D721Med (cell line): Measurements from ENCODE around the gene NPNT.

Experiments used
- DNase-seq: peaks from one replicate; pipeline ENCODE4 v3.0.0; 2011; ENCODE audit warnings: low spot score; ENCODE audit not compliant: insufficient read length
- FAIRE-seq: peaks from 2 replicates; lab custom pipeline; 2011; peaks lifted over from hg19 to GRCh38; lab: Jason Lieb, UNC
- TF ChIP-seq, protein P1 (sequence below): IDR thresholded peaks from 2 replicates; pipeline ENCODE4 v1.5.1; 2012; ENCODE audit warnings: mild to moderate bottlenecking, control low read depth; ENCODE audit not compliant: insufficient read depth; ENCODE audit errors: missing control alignments

The NPNT gene

DNA sequence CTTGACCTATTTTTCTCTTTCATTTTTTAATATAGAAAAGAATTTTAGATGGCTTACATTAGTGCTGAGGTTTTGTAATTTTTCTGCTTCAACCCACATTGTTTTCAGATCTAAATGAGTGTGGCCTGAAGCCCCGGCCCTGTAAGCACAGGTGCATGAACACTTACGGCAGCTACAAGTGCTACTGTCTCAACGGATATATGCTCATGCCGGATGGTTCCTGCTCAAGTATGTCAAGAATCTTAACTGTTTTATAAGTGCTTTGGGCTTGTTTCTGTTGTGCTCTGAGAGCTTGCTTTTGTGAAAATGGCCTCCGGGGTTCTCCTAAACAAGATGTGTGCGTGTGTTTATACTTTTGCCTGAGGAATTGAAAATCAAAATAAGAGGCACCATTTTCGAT lies 41.6 kb downstream of the NPNT start:
- TF ChIP-seq, protein P1, sequence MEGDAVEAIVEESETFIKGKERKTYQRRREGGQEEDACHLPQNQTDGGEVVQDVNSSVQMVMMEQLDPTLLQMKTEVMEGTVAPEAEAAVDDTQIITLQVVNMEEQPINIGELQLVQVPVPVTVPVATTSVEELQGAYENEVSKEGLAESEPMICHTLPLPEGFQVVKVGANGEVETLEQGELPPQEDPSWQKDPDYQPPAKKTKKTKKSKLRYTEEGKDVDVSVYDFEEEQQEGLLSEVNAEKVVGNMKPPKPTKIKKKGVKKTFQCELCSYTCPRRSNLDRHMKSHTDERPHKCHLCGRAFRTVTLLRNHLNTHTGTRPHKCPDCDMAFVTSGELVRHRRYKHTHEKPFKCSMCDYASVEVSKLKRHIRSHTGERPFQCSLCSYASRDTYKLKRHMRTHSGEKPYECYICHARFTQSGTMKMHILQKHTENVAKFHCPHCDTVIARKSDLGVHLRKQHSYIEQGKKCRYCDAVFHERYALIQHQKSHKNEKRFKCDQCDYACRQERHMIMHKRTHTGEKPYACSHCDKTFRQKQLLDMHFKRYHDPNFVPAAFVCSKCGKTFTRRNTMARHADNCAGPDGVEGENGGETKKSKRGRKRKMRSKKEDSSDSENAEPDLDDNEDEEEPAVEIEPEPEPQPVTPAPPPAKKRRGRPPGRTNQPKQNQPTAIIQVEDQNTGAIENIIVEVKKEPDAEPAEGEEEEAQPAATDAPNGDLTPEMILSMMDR: no peak
- FAIRE-seq (no peak), DNase-seq (no peak)

DNA sequence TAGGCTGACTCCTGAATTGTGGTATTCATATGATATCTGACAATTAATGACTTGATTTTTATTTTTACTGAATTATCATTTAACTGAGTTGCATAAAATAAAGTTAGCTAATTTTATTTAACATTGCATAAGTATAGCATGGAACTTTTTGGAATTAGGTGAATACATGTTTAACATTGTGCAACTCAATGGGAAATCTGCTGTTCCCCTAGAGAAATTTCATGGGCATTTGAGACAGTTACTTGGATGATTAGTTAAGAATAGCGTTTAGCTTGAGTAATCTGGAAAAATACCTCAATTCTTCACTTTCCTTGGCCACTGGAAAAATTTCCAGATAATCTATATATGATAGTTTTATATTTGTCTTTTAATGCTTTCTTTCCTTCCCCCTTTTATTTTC lies 42.5 kb downstream of the NPNT start:
- TF ChIP-seq, protein P1: no peak
- no peak for DNase-seq
- FAIRE-seq: no peak

DNA sequence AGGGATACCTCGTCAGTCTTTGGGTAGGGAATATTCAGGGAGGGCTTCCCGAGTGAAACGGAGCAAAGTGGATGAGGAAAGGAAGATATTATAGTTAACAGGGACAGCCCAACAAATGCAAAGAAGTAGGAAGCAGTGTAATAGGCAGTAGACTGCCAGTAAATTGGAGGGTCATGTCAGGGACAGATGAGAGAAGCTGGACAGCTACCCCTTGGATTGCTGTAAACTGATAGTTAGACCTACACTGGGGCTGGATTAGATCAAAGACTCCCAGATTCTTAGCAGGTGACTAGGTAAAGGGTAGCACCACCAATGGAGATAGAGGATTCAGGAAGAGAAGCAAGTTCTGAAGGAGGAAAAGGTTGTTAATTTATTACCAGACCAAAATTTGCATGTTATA lies 48.0 kb downstream of the NPNT start:
- no peak for DNase-seq
- no peak for FAIRE-seq
- TF ChIP-seq, protein P1: no peak

DNA sequence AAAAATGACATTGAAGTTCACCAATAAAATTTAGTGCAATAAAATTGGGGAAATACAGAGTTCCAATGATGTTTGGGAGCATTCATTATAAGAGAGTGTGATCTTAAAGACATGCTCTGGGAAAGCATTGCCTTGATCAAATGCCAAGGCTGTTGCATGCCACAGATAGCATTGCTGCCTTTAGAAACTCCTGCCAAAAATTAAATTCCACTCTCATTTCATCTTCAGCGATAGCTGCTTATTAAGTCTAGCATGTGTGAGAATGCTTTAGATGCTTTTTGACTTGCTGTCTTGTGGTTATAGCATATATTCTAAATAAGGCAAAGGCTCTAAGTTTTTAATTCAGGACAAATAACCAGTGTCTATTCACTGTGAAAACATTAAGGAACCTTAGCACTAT lies 49.3 kb downstream of the NPNT start:
- FAIRE-seq (no peak), DNase-seq (no peak)
- TF ChIP-seq, protein P1: no peak

DNA sequence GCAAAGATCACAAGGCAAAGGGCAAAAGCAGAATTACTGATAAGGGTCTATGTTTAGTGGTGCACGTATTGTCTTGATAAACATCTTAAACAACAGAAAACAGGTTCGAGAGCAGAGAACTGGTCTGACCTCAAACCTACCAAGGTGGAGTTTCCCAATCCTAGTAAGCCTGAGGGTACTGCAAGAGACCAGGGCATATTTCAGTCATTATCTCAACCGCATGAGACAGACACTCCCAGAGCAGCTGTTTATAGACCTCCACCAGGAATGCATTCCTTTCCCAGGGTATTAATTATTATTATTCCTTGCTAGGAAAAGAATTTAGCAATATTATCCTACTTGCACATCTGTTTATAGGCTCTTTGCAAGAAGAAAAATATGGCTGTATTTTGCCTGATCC lies 51.5 kb downstream of the NPNT start:
- no peak for FAIRE-seq
- TF ChIP-seq, protein P1: no peak

DNA sequence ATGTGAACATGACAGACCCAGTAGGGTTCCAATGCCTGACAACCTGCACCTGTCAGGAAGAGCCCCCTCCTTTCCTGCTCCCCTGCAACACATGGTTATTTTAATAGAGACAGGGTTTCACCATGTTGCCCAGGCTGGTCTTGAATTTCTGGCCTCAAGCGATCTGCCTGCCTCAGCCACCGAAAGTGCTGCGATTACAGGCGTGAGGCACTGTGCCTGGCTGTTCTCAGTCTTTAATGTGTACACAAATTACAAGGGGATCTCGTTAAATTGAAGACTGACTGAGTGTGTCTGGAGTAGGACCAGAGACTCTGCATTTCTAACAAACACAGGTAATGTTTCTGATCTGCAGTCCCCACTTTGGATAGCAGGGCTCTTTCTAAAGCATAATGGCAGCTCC lies 55.4 kb downstream of the NPNT start:
- FAIRE-seq (no peak), DNase-seq (no peak)
- TF ChIP-seq, protein P1: no peak

More for the DNA sequence above, 51.5 kb downstream of the NPNT start:
- DNase-seq: no peak

DNA sequence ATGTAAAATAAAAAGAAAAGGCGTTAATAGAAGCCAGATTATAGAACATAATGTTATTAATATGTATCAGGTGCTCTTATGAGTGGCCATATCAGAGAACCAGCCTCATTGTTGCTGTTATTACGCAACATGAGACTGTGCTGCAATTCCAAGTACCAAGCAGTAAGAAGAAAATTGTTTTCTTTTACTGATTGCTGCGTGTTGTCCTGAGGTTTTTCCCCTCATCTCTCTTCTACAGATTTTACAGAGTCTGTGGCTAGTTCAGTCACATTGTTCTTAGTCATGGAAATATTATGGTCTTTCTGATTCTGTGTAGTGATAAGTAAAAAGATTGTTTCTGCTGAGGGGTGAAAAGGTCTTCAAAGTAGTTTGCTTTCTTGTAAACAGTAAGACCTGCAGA lies 55.9 kb downstream of the NPNT start:
- TF ChIP-seq, protein P1: no peak
- no peak for DNase-seq
- FAIRE-seq: no peak
